ENCODE results near the gene SLC7A10. TPM values are rescaled to one million over a fixed set of nuclear protein-coding genes. Genes with fewer than 3 reads are reported as not detected.
"Not testable (repeated sequence)": the region's sequence is repeated elsewhere in the genome, so short reads cannot be mapped to it uniquely, and the experiment has no call there.

Gene SLC7A10
- total RNA-seq, 1 donor from 2014 or later, result not detected

DNA sequence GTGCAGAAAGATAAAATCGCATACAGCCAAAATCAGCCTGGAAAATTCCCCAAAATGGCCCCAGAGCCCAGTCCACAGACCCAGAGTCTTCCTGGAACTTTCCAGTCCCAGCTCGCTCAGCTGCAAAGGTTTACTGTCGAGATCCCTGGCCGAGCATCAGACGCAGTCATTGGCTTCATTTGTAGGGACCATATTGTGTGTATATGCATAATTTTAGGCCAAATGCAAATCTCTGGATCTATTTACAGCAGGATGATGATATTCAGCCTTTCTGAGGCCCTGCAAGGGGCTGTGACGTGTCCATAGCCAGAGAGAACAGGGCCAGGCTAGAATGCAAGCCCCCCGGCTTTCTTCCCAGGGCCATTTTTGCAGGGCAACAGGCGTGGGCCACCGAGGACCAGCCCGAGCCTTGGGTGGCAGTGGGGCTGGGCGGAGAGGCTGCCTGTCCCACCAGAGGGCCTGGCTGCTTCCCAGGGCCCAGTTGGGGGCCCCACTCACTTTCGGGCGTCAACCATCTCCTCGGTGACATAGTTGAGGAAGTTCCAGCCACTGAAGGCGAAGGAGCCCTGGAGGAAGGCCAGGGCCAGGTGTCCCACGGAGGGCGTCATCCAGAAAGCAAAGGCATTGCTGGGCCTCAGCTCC lies 13.7 kb downstream of the SLC7A10 start:
- Histone ChIP-seq H3K4me1 (no peaks in the 10 kb centered on the region), H3K4me3 (no peak overlapping the region), H3K27ac (no peak overlapping the region), H3K36me3 (peaks cover 5 to 7% of the 10 kb centered on the region in 2 donors), H3K9me3 (no peaks in the 10 kb centered on the region), H3K27me3 (no peaks in the 10 kb centered on the region)
- intact Hi-C loops (cut with DNase I), result no loop called here
- no peak for DNase-seq (ENCODE audit: low spot score in 2 of 2)
- TF ChIP-seq, protein P1, sequence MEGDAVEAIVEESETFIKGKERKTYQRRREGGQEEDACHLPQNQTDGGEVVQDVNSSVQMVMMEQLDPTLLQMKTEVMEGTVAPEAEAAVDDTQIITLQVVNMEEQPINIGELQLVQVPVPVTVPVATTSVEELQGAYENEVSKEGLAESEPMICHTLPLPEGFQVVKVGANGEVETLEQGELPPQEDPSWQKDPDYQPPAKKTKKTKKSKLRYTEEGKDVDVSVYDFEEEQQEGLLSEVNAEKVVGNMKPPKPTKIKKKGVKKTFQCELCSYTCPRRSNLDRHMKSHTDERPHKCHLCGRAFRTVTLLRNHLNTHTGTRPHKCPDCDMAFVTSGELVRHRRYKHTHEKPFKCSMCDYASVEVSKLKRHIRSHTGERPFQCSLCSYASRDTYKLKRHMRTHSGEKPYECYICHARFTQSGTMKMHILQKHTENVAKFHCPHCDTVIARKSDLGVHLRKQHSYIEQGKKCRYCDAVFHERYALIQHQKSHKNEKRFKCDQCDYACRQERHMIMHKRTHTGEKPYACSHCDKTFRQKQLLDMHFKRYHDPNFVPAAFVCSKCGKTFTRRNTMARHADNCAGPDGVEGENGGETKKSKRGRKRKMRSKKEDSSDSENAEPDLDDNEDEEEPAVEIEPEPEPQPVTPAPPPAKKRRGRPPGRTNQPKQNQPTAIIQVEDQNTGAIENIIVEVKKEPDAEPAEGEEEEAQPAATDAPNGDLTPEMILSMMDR (IDR thresholded peaks at IDR 0.05), result no peak

DNA sequence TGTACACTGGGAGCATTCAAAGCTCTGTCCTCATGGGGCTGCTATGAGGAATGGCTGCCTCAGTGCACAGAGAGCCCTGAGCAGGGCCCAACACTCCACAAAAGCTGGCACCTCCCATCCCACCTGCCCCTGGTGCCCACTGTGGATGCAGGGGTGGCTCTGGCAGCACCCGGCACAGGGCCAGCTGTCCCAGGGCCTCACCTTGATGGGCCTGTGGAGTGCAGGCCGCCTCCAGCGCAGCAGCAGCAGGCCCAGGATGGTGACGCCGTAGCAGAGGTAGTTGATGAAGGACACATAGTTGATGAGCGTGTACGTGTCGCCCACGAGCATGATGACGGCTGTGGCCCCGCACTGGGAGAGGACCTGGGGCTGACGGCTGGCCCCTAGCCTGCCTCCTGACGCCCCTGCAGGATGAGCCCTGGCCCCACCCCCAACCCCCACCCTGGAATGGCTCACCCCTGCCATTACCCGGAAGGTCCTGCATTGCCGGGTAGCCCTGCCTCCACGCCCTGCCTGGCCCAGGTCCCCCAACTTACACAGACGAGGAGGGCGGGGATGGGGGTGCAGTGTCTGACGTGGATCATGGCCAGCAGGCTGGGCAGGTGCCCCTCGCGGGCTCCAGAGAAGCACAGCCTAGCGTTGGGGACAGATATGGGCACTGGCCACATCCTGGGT lies 15.2 kb downstream of the SLC7A10 start:
- H3K36me3 ChIP-seq, result peaks cover 11 to 22% of the 10 kb centered on the region in 2 donors
- no peaks in the 10 kb centered on the region for H3K4me1 ChIP-seq
- no peak for DNase-seq (ENCODE audit: low spot score in 2 of 2)
- H3K9me3 ChIP-seq, result no peaks in the 10 kb centered on the region
- H3K27me3 ChIP-seq, result no peaks in the 10 kb centered on the region
- H3K27ac ChIP-seq, result no peak overlapping the region
- intact Hi-C loops (cut with DNase I), result no loop called here
- no peak overlapping the region for H3K4me3 ChIP-seq
- TF ChIP-seq, protein P1 (IDR thresholded peaks at IDR 0.05), result no peak

DNA sequence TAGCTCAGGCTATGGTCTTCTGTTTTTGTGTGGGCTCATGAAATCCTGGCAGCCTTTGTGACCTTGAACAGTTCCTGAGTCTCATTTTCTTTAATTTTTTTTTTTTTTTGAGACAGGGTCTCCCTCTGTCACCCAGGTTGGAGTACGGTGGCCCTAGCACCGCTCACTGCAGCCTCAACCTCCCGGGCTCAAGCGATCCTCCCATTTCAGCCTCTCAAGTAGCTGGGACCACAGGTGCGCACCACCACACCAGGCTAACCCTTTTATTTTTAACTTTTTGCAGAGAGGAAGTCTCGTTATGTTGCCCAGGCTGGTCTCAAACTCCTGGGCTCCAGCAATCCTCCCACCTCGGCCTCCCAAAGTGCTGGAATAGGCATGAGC lies 15.8 kb downstream of the SLC7A10 start:
- intact Hi-C loops (cut with DNase I); H3K4me3 ChIP-seq; H3K27ac ChIP-seq; H3K9me3 ChIP-seq; DNase-seq (ENCODE audit: low spot score in 2 of 2); H3K27me3 ChIP-seq; H3K4me1 ChIP-seq: not testable (repeated sequence)
- peaks cover 16 to 27% of the 10 kb centered on the region in 2 donors for H3K36me3 ChIP-seq

DNA sequence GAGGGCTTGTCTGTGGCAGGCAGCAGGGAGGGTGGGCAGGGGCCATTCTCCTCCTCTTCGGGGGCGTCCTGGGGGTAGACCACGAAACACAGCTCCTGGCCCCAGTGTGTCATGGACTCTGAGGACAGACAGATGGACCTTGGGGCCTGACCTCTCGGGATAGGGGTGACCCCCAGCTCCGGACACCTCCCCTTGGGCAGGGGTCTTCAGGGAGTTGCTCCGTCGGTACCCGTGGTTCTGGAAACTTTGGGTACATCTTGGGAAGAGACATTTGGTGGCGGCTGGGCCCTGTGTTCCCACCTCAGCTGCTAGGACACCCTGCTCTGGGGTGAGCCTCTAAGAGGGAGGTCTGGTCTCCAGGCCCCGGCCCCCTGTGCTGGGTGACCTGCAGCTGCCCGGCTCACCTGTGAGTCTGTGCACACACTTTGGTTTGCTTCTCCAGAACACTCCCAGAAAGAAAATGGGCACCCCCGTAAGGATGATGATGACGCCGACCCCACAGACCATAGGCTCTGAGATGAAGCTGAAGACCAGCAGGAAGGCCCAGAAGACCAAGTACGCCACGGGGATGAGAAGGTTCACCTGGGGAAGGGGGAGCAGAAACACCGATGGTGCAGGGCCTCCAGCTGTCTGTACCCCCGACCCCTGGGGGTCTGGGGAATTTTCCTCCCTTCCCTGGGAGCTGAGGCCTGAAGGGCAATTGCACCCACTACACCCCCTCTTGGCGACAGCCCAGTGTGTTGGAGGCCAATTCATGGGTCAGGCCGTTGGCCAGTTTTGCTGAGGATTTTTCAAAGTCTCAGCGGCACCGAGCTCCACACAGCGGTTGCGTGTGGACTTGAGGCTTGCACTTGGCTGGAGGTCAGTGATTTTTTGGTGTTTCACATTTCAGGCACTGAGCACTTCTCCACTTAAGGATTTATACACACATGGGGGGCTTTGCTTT lies 16.5 kb downstream of the SLC7A10 start:
- Histone ChIP-seq H3K27me3 (no peaks in the 10 kb centered on the region), H3K4me3 (no peak overlapping the region), H3K27ac (no peak overlapping the region), H3K36me3 (peaks cover 18 to 34% of the 10 kb centered on the region in 2 donors), H3K9me3 (no peaks in the 10 kb centered on the region), H3K4me1 (no peaks in the 10 kb centered on the region)
- TF ChIP-seq, protein P1 (IDR thresholded peaks at IDR 0.05), result peak in 1 of 3 experiments; percentile 12
- DNase-seq (ENCODE audit: low spot score in 2 of 2), result no peak
- intact Hi-C loops (cut with DNase I), result no loop called here

DNA sequence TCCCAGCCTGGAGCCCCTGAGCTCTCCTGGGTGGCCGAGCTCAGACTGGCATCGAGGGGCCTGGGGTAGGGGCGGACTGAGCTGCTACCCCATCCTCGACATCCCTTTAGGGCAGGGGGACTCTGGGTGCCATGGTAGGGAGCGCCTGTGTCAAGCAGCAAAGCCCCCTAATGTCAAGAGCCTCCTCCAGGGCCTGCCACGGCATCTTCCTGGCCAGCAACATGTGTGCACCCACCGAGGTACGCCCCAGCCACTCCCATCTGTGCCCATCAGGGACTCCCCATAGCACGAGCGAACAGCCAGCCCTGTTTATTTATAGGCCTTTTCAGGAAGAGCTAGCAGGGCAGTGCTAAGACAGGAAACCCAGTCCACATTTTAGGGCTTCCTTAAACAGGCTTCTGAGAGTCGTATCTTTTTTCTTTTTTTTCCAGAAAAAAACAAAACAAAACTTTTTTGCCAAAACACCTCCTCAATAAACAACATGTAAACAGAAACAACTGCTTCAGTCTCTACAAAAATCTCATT lies 17.2 kb downstream of the SLC7A10 start:
- no peak overlapping the region for H3K4me3 ChIP-seq
- intact Hi-C loops (cut with DNase I), result no loop called here
- TF ChIP-seq, protein P1 (IDR thresholded peaks at IDR 0.05), result no peak
- peaks cover 18 to 38% of the 10 kb centered on the region in 2 donors for H3K36me3 ChIP-seq
- no peaks in the 10 kb centered on the region for H3K27me3 ChIP-seq
- H3K4me1 ChIP-seq, result no peaks in the 10 kb centered on the region
- no peak for DNase-seq (ENCODE audit: low spot score in 2 of 2)
- no peaks in the 10 kb centered on the region for H3K9me3 ChIP-seq
- H3K27ac ChIP-seq, result no peak overlapping the region

Measured in ascending aorta (tissue), 2 donors.